ENCODE results near the gene SUV39H1.
A peak's percentile ranks its signal among the peaks of the same experiment; 100 is the strongest.
"Not testable (repeated sequence)": the region's sequence is repeated elsewhere in the genome, so short reads cannot be mapped to it uniquely, and the experiment has no call there.

SUV39H1 gene, protein sequence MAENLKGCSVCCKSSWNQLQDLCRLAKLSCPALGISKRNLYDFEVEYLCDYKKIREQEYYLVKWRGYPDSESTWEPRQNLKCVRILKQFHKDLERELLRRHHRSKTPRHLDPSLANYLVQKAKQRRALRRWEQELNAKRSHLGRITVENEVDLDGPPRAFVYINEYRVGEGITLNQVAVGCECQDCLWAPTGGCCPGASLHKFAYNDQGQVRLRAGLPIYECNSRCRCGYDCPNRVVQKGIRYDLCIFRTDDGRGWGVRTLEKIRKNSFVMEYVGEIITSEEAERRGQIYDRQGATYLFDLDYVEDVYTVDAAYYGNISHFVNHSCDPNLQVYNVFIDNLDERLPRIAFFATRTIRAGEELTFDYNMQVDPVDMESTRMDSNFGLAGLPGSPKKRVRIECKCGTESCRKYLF

DNA sequence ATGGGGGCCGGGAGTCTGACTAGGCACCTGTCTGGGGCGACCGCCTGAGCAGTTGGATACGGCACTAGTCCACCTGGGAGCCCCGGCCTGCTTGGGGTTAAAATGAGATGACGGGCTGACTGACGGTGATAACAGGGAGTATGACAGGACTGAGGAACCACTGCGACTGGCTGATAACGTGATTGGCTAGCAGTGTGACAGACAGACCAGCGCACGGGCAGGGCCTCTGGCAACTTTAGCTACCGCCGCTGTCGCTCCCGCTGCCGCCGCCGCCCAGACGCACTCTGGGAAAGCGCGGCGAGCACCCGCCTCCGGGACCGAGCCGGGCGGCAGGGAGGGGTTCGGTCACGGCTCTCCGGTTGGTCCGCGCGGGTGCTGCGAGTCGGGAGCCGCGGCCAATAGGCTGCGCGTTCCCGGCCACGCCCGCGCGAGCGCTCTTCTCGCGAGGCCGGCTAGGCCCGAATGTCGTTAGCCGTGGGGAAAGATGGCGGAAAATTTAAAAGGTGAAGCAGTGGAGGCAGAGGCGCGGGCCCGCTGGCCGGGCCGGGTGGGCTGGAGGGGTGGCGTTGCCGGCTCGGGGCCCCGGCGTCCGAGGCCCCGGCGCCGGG, at the start of gene SUV39H1:
Gene SUV39H1, plus strand, starts transcription at position 434 of the 608 bp plus-strand sequence. Its CDS starts 51 bp downstream, at position 485.
- peak; percentile 29 for DNase-seq

DNA sequence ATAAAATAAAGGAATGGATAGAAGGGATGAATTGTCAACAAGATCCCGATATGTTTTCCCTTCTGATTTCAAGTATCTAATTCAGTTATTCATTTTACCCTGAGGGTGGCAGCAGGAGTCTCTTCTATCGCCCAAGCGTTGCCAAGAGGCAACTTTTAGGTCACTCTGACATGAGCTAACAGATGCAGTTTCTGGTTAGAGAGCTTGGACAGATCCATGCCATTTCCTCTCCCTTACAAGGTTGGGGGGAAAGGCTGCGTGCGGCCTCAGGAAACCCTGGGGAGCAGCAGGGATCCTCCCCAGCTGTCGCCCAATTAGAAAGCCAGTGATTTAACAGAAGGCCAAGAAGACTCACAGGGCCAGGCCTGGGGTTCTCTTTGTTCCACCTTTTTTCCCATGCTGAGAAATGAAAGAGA, 48.2 kb upstream of the SUV39H1 start:
- peak; percentile 19 for DNase-seq

DNA sequence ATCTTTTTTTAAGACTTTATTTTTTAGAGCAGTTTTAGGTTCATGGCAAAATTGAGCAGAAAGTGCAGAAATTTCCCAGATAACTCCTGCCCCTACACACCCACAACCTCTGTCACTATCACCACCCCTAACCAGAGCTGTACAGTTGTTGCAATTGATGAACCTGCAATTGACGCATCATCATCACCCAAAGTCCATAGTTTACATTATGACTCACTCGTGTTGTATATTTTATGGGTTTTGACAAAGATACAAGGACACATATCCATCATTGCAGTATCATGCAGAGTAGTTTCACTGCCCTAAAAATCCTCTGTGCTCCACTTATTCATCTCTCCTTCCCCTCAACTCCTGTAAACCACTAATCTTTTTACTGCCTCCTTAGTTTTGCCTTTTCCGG, 47.4 kb upstream of the SUV39H1 start:
- DNase-seq, result no peak

DNA sequence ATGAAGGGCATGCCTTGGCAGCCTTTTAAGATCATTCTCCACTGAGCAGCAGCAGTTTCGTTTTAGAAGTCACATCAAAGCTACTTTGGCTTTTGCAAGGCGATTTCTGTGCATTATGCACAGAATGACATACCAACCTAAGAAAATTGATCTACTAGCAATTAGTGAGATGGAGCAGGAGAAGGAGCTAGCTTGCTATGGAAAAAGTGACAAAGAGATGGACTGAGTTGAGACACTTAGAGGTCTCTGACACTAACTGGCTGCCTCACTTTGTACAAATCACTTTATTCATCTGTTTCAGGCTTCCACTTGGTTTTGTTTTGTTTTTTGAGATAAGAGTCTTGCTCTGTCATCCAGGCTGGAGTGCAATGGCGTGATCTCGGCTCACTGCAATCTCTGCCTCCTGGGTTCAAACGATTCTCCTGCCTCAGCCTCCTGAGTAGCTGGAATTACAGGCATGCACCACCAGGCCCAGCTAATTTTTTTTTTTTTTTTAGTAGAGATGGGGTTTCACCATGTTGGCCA, 44.4 kb upstream of the SUV39H1 start:
- not testable (repeated sequence) for DNase-seq

DNA sequence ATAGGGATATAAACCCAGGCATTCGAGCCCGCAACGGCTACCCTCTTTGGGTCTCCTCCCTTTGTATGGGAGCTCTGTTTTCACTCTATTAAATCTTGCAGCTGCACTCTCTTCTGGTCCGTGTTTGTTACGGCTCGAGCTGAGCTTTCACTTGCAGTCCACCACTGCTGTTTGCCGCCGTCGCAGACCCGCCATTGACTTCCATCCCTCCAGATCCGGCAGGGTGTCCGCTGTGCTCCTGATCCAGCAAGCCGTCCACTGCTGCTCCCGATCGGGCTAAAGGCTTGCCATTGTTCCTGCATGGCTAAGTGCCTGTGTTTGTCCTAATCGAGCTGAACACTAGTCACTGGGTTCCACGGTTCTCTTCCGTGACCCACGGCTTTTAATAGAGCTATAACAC, 41.8 kb upstream of the SUV39H1 start:
- not testable (repeated sequence) for DNase-seq

DNA sequence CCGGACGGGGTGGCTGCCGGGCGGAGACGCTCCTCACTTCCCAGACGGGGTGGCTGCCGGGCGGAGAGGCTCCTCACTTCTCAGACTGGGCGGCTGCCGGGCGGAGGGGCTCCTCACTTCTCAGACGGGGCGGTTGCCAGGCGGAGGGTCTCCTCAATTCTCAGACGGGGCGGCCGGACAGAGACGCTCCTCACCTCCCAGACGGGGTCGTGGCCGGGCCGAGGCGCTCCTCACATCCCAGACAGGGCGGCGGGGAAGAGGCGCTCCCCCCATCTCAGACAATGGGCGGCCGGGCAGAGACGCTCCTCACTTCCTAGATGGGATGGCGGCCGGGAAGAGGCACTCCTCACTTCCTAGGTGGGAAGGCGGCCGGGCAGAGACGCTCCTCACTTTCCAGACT, 36.8 kb upstream of the SUV39H1 start:
- DNase-seq, result not testable (repeated sequence)

DNA sequence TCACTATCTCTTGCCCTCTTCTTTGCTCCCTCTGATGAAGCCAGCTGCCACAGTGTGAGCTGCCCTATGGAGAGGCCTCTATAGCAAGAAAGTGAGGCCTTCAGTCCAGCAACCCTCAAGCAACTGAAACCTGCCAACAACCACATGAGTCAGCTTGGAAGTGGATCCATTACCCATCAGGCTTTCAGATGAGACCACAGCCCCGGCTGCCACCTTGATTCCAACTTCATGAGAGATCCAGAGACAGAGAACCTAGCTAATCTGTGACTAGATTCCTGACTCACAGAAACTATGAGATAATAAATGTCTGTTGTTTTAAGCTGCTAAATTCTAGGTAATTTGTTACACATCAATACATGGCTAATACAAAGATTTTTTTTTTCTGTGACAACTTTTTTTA, 33.3 kb upstream of the SUV39H1 start:
- no peak for DNase-seq

DNA sequence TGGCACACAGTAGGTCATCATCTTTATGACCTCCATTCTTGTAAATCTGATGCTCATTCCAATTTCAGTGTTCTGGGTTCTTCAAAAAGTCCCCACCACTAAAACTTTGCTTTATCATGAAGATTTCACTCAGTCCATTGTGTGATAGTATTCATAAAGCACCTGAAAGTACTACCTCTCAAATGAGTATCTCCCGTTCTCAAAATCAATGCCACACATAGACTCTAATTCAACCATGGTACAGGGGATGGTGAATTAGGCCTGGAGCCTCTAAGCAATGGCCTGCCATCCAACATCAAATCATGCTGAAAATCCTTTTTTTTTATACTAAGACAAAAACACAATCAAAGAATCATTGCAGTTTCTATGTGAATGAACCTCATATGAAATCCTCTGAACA, 32.4 kb upstream of the SUV39H1 start:
- DNase-seq, result no peak

DNA sequence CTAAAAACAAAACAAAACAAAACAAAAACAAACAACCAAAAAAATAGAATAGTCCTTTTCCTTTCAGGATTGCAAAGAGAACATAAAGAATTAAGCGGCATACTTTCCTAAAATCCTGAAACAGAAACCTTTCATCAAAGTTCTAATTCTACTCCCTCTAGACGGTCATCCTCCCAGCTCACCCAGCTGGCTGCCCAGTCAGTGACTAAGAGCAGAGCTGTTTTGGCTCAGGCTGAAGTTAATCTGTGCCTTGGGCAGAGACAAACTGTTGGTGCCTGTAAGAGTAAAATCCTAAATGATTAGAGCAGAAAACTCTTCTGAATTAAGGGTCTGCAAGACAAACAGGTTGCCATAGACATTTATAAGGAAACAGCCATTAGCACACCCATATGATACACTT, 30.5 kb upstream of the SUV39H1 start:
- DNase-seq, result no peak

DNA sequence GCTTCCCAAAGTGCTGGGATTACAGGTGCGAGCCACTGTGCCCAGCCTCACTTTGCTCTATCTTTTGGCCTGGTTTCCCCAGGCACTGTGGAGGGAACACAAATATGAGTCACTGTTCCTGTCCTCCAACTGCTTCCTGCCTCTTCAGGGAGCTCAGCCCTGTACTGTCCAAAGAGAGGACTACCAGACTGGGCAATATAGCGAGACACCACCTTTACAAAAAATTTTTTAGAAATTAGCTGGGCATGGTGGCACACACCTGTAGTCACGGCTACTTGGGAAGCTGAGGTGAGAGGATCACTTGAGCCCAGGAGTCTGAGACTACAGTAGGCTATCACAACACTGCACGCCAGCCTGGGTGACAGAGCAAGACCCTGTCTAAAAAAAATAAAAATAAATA, 29.9 kb upstream of the SUV39H1 start:
- no peak for DNase-seq

DNA sequence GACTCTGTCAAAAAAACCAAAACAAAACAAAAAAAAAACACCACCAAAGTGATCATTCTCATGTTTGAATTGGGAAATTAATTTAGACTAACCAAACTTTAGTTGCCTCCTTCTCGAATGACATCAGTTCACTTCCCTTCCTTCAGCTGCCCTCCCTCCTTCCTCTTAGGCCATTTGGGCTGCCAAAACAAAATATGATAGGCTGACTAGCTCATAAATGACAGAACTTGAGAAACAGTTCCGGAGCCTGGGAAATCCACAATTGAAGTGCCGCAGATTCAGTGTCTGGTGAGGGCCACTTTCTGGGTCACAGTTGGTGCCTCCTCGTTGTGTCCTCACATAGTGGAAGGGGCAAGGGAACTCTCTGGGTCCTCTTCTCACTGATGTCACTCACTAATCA, 29.0 kb upstream of the SUV39H1 start:
- peak; percentile 42 for DNase-seq

DNA sequence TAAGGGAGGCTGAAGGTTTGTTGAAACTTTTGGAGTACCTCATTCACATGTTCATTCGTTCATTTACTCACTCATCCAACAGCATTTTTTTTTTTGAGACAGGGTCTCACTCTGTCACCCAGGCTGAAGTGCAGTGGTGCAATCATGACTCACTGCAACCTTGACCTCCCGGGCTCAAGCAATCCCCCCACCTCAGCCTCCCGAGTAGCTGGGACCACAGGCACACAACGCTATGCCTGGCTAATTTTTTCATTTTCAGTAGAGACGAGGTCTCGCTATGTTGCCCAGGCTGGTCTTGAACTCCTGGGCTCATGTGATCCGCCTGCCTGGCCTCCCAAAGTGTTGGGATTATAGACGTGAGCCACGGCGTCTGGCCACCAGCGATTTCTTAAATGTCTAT, 28.3 kb upstream of the SUV39H1 start:
- DNase-seq, result not testable (repeated sequence)

DNA sequence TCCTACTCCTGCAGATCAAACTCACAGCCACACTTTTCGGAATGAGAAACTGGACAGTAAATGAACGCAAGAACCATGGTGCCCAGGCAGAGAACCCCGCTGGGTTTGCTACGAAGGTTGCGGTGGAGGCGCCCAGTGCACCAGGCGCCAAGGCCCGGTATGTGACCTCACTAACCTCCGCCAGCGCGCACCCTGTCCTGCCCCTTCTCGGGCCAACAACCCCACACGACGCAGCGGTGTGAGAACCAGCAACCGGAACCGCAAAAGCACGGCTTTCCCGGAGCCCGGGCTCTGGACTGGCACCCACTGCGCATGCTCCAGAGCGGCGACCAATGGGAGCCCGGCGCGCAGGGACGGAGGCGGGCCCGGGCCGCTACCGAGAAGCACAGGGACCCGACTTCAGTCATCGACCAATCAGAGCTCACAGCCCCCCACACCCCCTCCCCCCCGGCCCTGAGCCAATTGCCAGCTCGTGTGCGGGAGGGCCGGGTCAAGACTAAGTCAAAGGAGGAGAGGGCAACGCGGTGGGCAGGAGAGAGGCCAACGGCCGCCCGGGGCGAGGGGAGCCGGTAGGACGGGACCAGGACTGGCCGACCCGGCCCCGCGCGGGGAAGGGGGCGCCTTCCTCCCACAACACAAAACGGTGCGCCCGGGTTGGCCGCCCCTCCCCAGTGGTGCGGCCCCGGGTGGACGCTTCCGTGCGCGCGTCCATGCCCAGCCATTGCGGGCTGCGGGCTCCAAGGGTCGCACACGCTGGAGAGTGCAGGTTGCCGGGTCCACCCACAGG, 20.2 kb upstream of the SUV39H1 start:
- DNase-seq, result peak; percentile 80

DNA sequence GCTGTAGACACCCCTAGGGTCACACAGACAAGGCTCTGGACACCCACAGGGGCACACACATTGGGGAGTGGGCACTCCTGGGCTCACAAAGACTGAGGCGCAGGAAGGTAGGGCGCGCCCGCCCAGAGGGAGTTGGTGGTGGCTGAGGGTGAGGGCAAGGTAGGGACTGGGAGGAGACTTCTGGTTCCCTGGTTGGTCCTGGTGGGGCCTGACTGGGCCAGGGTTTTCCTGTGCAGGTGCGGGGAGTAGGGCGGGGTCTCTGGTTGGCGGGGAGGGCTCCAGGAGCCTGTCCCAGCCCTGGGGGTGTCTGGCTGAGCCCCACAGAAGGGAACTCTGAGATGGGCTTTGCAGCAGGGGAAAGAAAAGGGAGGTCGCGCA, 19.7 kb upstream of the SUV39H1 start:
- no peak for DNase-seq

DNA sequence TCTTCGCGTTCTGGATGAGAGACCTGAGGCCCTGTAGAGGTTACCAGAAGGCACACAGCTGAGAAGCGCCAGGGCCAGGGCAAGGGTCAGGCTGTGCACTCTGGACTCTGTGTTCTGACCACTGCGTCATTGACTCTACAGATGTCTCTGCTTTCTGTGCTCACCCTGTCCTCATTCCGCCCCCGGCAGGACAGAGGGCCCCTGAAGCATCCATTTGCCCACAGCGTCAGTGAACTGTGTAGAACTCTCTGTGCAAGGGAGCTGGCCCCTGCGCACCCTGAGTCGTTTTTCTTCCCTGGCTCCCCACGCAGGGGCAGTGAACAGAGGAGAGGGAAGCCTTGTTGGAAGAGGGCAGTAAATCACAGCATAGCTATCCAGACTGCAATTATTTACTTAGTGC, 19.0 kb upstream of the SUV39H1 start:
- DNase-seq, result no peak

DNA sequence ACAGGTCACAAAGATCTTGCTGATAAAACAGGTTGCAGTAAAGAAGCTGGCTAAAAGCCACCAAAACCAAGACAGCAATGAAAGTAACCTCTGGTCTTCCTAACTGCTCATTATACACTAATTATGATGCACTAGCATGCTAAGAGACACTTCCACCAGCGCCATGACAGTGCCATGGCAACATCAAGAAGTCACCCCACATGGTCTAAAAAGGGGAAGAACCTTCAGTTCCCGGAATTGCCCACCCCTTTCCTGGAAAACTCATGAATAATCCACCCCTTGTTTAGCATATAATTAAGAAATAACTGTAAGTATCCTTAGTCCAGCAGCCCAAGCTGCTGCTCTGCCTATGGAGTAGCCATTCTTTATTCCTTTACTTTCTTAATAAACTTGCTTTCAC, 16.1 kb upstream of the SUV39H1 start:
- DNase-seq, result peak; percentile 48

DNA sequence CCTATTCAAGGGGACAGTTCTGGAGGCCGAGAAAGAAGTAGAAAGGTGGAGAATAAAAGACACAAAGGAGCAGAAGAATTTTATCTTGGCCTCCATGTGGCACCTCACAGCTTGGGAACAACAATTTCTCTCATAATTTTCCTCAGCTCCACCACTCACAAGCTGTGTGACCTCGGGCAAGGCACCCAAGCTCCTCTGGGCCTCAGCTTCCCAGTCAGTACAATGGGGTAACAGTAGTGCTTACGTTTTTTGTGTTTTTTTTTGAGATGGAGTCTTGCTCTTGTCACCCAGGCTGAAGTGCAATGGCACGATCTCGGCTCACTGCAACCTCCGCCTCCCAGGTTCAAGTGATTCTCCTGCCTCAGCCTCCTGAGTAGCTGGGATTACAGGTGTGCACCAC, 15.6 kb upstream of the SUV39H1 start:
- DNase-seq, result not testable (repeated sequence)

DNA sequence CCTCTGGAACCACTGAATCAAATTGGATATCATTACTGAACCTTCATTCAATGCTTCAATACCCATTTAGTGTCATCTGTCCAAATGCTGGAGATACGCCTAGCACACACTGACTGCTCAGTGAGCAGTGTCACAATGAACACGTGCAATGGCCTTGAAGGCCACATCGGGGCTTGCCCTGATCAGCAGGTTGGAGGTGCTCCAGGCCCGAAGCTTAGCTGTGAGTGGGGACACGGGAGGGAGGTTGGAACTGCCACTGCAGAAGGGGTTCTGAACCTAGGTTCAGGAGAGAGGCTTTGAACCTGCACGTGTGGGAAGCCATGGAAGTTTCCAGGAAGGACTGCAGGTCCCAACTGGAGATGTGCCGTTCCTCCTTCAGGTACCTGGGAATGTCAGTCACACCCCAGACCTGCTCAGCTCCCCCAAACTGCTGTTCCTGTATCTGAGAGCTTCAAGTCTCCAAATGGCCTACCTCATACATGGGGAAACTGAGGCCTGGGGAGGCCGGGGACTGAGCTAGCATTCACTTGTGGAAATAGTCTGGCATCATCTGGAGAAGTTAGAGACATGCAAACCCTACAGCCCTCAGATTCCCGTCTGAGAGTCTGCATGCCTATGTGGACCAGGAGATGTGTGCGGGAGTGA, 14.9 kb upstream of the SUV39H1 start:
- no peak for DNase-seq

DNA sequence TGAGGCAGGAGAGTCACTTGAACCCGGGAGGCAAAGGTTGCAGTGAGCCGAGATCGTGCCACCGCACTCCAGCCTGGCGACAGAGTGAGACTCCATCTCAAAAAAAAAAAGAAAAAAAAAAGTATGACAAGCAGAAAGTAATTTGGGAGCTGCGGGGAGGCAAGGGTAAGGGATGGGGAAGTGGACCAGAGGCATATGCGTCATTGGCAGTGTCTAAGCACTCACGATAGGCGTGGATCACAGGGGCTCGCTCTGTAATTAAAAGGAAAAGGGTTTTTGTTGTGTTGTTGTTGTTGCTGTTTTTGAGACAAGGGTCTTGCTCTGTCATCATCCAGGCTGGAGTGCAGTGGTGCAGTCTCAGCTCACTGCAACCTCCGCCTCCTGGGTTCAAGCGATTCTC, 13.7 kb upstream of the SUV39H1 start:
- DNase-seq, result not testable (repeated sequence)

DNA sequence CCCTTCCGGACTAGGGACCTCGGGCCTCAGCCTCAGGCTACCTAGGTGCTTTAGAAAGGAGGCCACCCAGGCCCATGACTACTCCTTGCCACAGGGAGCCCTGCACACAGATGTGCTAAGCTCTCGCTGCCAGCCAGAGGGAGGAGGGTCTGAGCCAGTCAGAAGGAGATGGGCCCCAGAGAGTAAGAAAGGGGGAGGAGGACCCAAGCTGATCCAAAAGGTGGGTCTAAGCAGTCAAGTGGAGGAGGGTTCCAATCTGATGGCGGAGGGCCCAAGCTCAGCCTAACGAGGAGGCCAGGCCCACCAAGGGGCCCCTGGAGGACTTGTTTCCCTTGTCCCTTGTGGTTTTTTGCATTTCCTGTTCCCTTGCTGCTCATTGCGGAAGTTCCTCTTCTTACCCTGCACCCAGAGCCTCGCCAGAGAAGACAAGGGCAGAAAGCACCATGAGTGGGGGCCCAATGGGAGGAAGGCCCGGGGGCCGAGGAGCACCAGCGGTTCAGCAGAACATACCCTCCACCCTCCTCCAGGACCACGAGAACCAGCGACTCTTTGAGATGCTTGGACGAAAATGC, 13.0 kb upstream of the SUV39H1 start, which contains the start of gene WAS:
Gene WAS, plus strand, starts transcription at position 389 of the 572 bp plus-strand sequence. Its CDS starts 55 bp downstream, at position 444.
- DNase-seq, result peak; percentile 71

DNA sequence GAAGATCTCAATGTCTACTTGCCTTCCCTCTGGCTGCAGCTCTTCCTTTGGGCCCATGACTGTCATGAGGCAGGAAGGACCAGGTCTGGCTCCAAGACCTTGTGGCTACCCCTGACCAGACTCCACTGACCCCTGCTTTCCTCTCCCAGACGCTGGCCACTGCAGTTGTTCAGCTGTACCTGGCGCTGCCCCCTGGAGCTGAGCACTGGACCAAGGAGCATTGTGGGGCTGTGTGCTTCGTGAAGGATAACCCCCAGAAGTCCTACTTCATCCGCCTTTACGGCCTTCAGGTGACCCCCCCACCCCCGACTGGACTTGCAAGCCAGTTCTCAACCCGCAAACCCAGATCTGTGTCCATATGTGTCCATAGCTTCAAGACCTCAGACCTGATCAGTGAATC, 12.4 kb upstream of the SUV39H1 start:
- no peak for DNase-seq

DNA sequence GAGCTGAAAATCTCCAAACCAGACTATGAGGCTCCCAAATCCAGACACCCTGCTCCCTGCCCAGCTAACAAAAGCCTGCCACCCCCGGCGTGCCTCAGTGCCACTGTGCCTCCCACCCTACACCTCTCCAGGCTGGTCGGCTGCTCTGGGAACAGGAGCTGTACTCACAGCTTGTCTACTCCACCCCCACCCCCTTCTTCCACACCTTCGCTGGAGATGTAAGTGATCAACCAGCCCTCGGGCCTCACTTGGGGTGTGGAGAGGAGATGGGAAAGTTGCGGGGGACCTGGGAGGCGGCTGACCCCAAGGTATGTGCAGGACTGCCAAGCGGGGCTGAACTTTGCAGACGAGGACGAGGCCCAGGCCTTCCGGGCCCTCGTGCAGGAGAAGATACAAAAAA, 11.1 kb upstream of the SUV39H1 start:
- no peak for DNase-seq

Measured in GF-D8 (cell line).